Psoas muscle (tissue), 8 donors: Measurements from ENCODE around the gene UTP14C. TPM values are rescaled to one million over a fixed set of nuclear protein-coding genes. Genes with fewer than 3 reads are reported as not detected.

ENCODE experiments used
- ATAC-seq, 4 donors: fragments of 200-7000 bp; cut with Tn5 transposase; one replicate each; pipeline ENCODE4 v1.9.1; 2020; ENCODE audit warnings: moderate library complexity in 3 of 4, mild to moderate bottlenecking in 2 of 4
- DNase-seq, 2 donors: peaks; one replicate each; pipeline ENCODE4 v3.0.0-alpha.2; 2020
- H3K27ac ChIP-seq: fragments of 200-600 bp; one replicate; pipeline ENCODE4 v1.8.0; 2022
- H3K27me3 ChIP-seq, 3 donors: fragments of 200-600 bp in 1 of 3; one replicate each; pipeline versions ENCODE4 v1.6.1 to v1.8.0; 2013 to 2022; ENCODE audit warnings: low read length in 2 of 3, mild to moderate bottlenecking in 2 of 3, moderate library complexity in 1 of 3; ENCODE audit not compliant: insufficient read depth in 3 of 3
- H3K36me3 ChIP-seq, 2 donors: fragments of 200-600 bp in 1 of 2; one replicate each; pipeline versions ENCODE4 v1.6.1 to v1.8.0; 2013 to 2022; ENCODE audit warnings: low read depth in 1 of 2, mild to moderate bottlenecking in 1 of 2, moderate library complexity in 1 of 2; ENCODE audit not compliant: insufficient read depth in 1 of 2
- H3K4me1 ChIP-seq: fragments of 200-600 bp; one replicate; pipeline ENCODE4 v1.8.0; 2022
- H3K4me3 ChIP-seq: fragments of 200-600 bp; one replicate; pipeline ENCODE4 v1.8.0; 2022; ENCODE audit warnings: mild to moderate bottlenecking
- H3K9me3 ChIP-seq: fragments of 200-600 bp; one replicate; pipeline ENCODE4 v1.8.0; 2022
- CTCF ChIP-seq: fragments of 200-600 bp; IDR thresholded peaks from one replicate; pipeline ENCODE4 v1.8.0; 2022; ENCODE audit warnings: antibody characterized with exemption
- WGBS, 3 donors: extraction: QIAGEN DNeasy Blood & Tissue Kit; methylation state at CpG; one replicate each; pipeline versions ENCODE4 v1.1.6 to v1.1.7; 2013; 5-methylcytosine and 5-hydroxymethylcytosine counted together
- intact Hi-C, 2 donors: fragments of 100-400 bp; cut with DNase I; formaldehyde crosslinking; loops; one replicate each; pipeline versions ENCODE4 v1.11.0 to v1.14.2; 2022
- polyA plus RNA-seq, 3 donors: library from polyadenylated mRNA; stranded (reverse); fragments of 200-250 nt; gene quantifications; one replicate each; pipeline ENCODE4 v1.2.3, GENCODE V29; 2013
- total RNA-seq, 4 donors: library from RNA; stranded (reverse); fragmentation: NEBNext Ultra II Directional in 2 of 4; extraction: Animal tissue kit (Norgen Biotek cat#: 25700) in 2 of 4; gene quantifications; one replicate each; pipeline versions ENCODE4 v1.2.1 to v1.2.4, GENCODE V29; 2021 to 2023
- donor health status: healthy with polysubstance abuse.
- donor health status: DM: no; HTN: no; CAD: no; lungs with moderate emphysema.
- donor health status: Bipolar disorder and iron deficiency.
- donor health status: healthy.
- donor health status: DM: yes; HTN: yes; CAD: no.
- donor health status: DM: no; HTN: no; CAD: no.
- donor health status: DM: no; HTN: no; CAD: no.
- donor health status: DM: yes; HTN: yes; CAD: no.

Gene UTP14C
- total and polyA plus RNA-seq, 7 donors = 5.0 to 10.9 (median 9.0) TPM

GRCh38 chr13:51997186-51997585 is 27.3 kb upstream of the UTP14C start:
- H3K9me3 ChIP-seq = no peaks in the 10 kb centered on the region
- TF ChIP-seq CTCF = no peak
- no peak overlapping the region for H3K4me3 ChIP-seq
- no peaks in the 10 kb centered on the region for H3K27me3 ChIP-seq
- H3K36me3 ChIP-seq = no peaks in the 10 kb centered on the region
- DNase-seq (no peak), ATAC-seq (no peak)
- 96 to 97% (median 96%) methylated on average over 2 of the region's 2 CpGs for WGBS, 3 donors
- intact Hi-C loops = loop anchor here in 1 of 2 donors (5.0 kb wide), 1 partner anchor 130 kb away; the partner anchor contains the start of gene NEK5
- H3K4me1 ChIP-seq = peaks cover 28% of the 10 kb centered on the region
- no peak overlapping the region for H3K27ac ChIP-seq

- DNase-seq = no peak
- no peak for TF ChIP-seq CTCF
- Histone ChIP-seq H3K27me3 (no peaks in the 10 kb centered on the region), H3K36me3 (no peaks in the 10 kb centered on the region), H3K4me3 (no peak overlapping the region), H3K4me1 (peaks cover 28% of the 10 kb centered on the region), H3K9me3 (no peaks in the 10 kb centered on the region), H3K27ac (no peak overlapping the region)
- 68 to 88% (median 70%) methylated on average over 8 of the region's 8 CpGs for WGBS, 3 donors
- intact Hi-C loops = loop anchor here in 1 of 2 donors (5.0 kb wide), 1 partner anchor 130 kb away; the partner anchor contains the start of gene NEK5
- ATAC-seq = no peak
Observed at GRCh38 chr13:51997641-51998330, 26.7 kb upstream of the UTP14C start.

- TF ChIP-seq CTCF = no peak
- H3K27ac ChIP-seq = no peak overlapping the region
- ATAC-seq (peak in 1 of 4 donors; percentile 18), DNase-seq (no peak)
- no peaks in the 10 kb centered on the region for H3K9me3 ChIP-seq
- WGBS, 3 donors = 23 to 34% (median 26%) methylated on average over 6 of the region's 6 CpGs
- H3K4me1 ChIP-seq = peaks cover 28% of the 10 kb centered on the region
- no peaks in the 10 kb centered on the region for H3K36me3 ChIP-seq
- peak overlapping the region; percentile 6 for H3K4me3 ChIP-seq
- H3K27me3 ChIP-seq = no peaks in the 10 kb centered on the region
- intact Hi-C loops = loop anchor here in 1 of 2 donors (5.0 kb wide), 1 partner anchor 128 kb away; the partner anchor contains the start of gene NEK5
Observed at GRCh38 chr13:51998723-51999509, 25.6 kb upstream of the UTP14C start.

GRCh38 chr13:51999510-51999911 is 25.0 kb upstream of the UTP14C start:
- H3K27me3 ChIP-seq = no peaks in the 10 kb centered on the region
- DNase-seq (peak; percentile 44 to 80), ATAC-seq (peak; percentile 65 to 87 (median 76))
- intact Hi-C loops = loop anchor here in 1 of 2 donors (5.0 kb wide), 1 partner anchor 128 kb away; the partner anchor contains the start of gene NEK5
- H3K4me3 ChIP-seq = peak overlapping the region; percentile 6
- no peak for TF ChIP-seq CTCF
- H3K9me3 ChIP-seq = no peaks in the 10 kb centered on the region
- no peaks in the 10 kb centered on the region for H3K36me3 ChIP-seq
- WGBS, 3 donors = 29 to 31% (median 30%) methylated on average over 13 of the region's 13 CpGs
- peaks cover 28% of the 10 kb centered on the region for H3K4me1 ChIP-seq
- no peak overlapping the region for H3K27ac ChIP-seq
